Measurements from ENCODE around the gene ARGLU1. TPM values are rescaled to one million over a fixed set of nuclear protein-coding genes. Genes with fewer than 3 reads are reported as not detected.

Gene ARGLU1
- total RNA-seq, 1 experiment from 2014 or later, result 96.9 TPM

DNA sequence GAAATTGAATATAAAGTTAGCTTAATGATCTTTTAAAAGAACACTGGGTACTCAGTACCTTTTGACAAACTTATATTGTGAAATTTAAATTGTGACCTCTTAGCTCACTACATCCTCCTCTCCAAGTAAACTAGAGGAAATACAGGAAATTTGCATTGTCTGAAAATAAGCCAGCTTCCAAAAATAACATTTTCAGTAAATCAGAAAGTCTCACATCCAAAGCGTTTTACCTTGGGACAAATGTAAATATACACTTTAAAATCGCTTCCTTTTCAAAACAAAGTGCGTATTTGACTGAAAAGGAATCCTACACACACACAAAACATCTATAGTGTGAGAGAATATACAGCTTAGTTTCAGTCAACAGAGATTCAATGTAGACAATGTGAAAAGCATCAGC, 30.4 kb downstream of the ARGLU1 start:
- Histone ChIP-seq H2BK5ac (ENCODE audit: insufficient read length, low read length) (no peak overlapping the region), H4K8ac (replicated peaks; ENCODE audit: insufficient read length, low read depth, low read length) (no peak overlapping the region), H3K27me3 (ENCODE audit: insufficient read depth, low read length) (peaks cover 5% of the 10 kb centered on the region; the same call in 1 of the 2 replicates), H3K79me2 (ENCODE audit: insufficient read depth, low read length) (no peaks in the 10 kb centered on the region), H3K18ac (ENCODE audit: insufficient read length, low read depth, low read length) (no peak overlapping the region), H3K4ac (ENCODE audit: low read depth, low read length) (no peak overlapping the region), H3K14ac (ENCODE audit: insufficient read depth, low read length) (no peak overlapping the region), H4K20me1 (ENCODE audit: control insufficient read depth, insufficient read depth, insufficient read length) (no peaks in the 10 kb centered on the region), H2BK20ac (ENCODE audit: low read depth, low read length, poor library complexity, severe bottlenecking) (no peak overlapping the region), H3K23ac (ENCODE audit: insufficient read length, low read depth, low read length) (no peak overlapping the region), H2BK120ac (ENCODE audit: low read depth, low read length, poor library complexity, severe bottlenecking) (no peak overlapping the region), H2AFZ (ENCODE audit: low read length) (no peak overlapping the region), H3K23me2 (ENCODE audit: insufficient read length, low read depth, low read length, poor library complexity, severe bottlenecking) (peaks cover 19% of the 10 kb centered on the region), H4K91ac (ENCODE audit: insufficient read length, low read depth, low read length) (no peak overlapping the region), H2AK5ac (ENCODE audit: insufficient read length, low read length) (no peak overlapping the region), H3K79me1 (ENCODE audit: insufficient read depth, low read depth, low read length, poor library complexity, severe bottlenecking) (no peaks in the 10 kb centered on the region), H3K56ac (ENCODE audit: insufficient read length, low read depth, low read length) (no peak overlapping the region), H2BK12ac (ENCODE audit: insufficient read length, low read depth, low read length) (no peak overlapping the region), H3K9me3 (ENCODE audit: control insufficient read depth, low read depth, low read length) (no peaks in the 10 kb centered on the region), H3K27ac (ENCODE audit: insufficient read length, low read depth, low read length) (no peak overlapping the region), H3T11ph (ENCODE audit: low read length) (no peak overlapping the region), H3K9ac (ENCODE audit: extremely low read depth, insufficient read length, low read length) (no peak overlapping the region), H4K5ac (ENCODE audit: insufficient read length, low read depth, low read length) (no peak overlapping the region), H3K4me1 (ENCODE audit: insufficient read depth, low read length) (no peaks in the 10 kb centered on the region), H2BK15ac (ENCODE audit: low read depth, low read length) (no peak overlapping the region), H3K4me2 (ENCODE audit: insufficient read depth, insufficient read length, low read length) (no peak overlapping the region)
- no peak overlapping the region for H3K27ac Mint-ChIP-seq
- peaks cover 16 to 29% of the 10 kb centered on the region in 2 experiments for H3K4me1 Mint-ChIP-seq
- H3K36me3 Mint-ChIP-seq (ENCODE audit: insufficient read depth in 1 of 3, low read depth in 3 of 3), result peaks cover 7 to 20% (median 7%) of the 10 kb centered on the region in 3 experiments; a peak in 5 of 7 replicates
- TF ChIP-seq, protein P1, sequence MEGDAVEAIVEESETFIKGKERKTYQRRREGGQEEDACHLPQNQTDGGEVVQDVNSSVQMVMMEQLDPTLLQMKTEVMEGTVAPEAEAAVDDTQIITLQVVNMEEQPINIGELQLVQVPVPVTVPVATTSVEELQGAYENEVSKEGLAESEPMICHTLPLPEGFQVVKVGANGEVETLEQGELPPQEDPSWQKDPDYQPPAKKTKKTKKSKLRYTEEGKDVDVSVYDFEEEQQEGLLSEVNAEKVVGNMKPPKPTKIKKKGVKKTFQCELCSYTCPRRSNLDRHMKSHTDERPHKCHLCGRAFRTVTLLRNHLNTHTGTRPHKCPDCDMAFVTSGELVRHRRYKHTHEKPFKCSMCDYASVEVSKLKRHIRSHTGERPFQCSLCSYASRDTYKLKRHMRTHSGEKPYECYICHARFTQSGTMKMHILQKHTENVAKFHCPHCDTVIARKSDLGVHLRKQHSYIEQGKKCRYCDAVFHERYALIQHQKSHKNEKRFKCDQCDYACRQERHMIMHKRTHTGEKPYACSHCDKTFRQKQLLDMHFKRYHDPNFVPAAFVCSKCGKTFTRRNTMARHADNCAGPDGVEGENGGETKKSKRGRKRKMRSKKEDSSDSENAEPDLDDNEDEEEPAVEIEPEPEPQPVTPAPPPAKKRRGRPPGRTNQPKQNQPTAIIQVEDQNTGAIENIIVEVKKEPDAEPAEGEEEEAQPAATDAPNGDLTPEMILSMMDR (conservative IDR thresholded peaks at IDR 0.05), result no peak
- no peaks in the 10 kb centered on the region; a peak in 1 of 5 replicates for H3K9me3 Mint-ChIP-seq
- H3K27me3 Mint-ChIP-seq (ENCODE audit: low read depth), result peaks cover 14% of the 10 kb centered on the region
- H3K4me3 Mint-ChIP-seq, result no peak overlapping the region; a peak in 1 of 5 replicates
- no peak for DNase-seq
- WGBS (ENCODE audit: extremely low coverage, insufficient read length, low lambda C conversion rate), result no CpG with 5 or more reads among the region's 3 CpGs
